ENCODE data around the gene ERV3-1.
"Not testable (repeated sequence)": the region's sequence is repeated elsewhere in the genome, so short reads cannot be mapped to it uniquely, and the experiment has no call there.

DNA sequence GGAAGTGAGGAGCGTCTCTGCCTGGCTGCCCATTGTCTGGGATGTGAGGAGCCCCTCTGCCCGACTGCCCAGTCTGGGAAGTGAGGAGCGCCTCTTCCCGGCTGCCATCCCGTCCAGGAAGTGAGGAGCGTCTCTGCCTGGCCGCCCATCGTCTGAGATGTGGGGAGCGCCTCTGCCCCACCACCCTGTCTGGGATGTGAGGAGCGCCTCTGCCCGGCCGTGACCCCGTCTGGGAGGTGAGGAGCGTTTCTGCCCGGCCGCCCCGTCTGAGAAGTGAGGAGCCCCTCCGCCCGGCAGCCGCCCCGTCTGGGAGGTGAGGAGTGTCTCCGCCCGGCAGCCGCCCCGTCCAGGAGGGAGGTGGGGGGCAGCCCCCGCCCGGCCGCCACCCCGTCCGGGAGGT is 26.9 kb upstream of the ERV3-1 start:
- TF ChIP-seq, protein P1, sequence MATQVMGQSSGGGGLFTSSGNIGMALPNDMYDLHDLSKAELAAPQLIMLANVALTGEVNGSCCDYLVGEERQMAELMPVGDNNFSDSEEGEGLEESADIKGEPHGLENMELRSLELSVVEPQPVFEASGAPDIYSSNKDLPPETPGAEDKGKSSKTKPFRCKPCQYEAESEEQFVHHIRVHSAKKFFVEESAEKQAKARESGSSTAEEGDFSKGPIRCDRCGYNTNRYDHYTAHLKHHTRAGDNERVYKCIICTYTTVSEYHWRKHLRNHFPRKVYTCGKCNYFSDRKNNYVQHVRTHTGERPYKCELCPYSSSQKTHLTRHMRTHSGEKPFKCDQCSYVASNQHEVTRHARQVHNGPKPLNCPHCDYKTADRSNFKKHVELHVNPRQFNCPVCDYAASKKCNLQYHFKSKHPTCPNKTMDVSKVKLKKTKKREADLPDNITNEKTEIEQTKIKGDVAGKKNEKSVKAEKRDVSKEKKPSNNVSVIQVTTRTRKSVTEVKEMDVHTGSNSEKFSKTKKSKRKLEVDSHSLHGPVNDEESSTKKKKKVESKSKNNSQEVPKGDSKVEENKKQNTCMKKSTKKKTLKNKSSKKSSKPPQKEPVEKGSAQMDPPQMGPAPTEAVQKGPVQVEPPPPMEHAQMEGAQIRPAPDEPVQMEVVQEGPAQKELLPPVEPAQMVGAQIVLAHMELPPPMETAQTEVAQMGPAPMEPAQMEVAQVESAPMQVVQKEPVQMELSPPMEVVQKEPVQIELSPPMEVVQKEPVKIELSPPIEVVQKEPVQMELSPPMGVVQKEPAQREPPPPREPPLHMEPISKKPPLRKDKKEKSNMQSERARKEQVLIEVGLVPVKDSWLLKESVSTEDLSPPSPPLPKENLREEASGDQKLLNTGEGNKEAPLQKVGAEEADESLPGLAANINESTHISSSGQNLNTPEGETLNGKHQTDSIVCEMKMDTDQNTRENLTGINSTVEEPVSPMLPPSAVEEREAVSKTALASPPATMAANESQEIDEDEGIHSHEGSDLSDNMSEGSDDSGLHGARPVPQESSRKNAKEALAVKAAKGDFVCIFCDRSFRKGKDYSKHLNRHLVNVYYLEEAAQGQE (IDR thresholded peaks at IDR 0.05; ENCODE audit: insufficient replicate concordance, low read depth): not testable (repeated sequence)
- TF ChIP-seq, protein P2, sequence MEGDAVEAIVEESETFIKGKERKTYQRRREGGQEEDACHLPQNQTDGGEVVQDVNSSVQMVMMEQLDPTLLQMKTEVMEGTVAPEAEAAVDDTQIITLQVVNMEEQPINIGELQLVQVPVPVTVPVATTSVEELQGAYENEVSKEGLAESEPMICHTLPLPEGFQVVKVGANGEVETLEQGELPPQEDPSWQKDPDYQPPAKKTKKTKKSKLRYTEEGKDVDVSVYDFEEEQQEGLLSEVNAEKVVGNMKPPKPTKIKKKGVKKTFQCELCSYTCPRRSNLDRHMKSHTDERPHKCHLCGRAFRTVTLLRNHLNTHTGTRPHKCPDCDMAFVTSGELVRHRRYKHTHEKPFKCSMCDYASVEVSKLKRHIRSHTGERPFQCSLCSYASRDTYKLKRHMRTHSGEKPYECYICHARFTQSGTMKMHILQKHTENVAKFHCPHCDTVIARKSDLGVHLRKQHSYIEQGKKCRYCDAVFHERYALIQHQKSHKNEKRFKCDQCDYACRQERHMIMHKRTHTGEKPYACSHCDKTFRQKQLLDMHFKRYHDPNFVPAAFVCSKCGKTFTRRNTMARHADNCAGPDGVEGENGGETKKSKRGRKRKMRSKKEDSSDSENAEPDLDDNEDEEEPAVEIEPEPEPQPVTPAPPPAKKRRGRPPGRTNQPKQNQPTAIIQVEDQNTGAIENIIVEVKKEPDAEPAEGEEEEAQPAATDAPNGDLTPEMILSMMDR (IDR thresholded peaks at IDR 0.05; ENCODE audit: insufficient read depth, low read length): not testable (repeated sequence)
- TF ChIP-seq POLR2AphosphoS5 (IDR thresholded peaks at IDR 0.05; ENCODE audit: low read depth); SPI1 (IDR thresholded peaks at IDR 0.05; ENCODE audit: borderline replicate concordance, low read depth): not testable (repeated sequence)

Data from HL-60 (cell line).